Measurements from ENCODE around the gene ALDH4A1. TPM values are rescaled to one million over a fixed set of nuclear protein-coding genes. Genes with fewer than 3 reads are reported as not detected.

ALDH4A1 gene
- total and polyA plus RNA-seq, 9 of the 15 experiments (the other 6 are each of a cell fraction or from before 2014, with no cell fraction given) = 0.27 to 31.4 (median 16.6) TPM

DNA sequence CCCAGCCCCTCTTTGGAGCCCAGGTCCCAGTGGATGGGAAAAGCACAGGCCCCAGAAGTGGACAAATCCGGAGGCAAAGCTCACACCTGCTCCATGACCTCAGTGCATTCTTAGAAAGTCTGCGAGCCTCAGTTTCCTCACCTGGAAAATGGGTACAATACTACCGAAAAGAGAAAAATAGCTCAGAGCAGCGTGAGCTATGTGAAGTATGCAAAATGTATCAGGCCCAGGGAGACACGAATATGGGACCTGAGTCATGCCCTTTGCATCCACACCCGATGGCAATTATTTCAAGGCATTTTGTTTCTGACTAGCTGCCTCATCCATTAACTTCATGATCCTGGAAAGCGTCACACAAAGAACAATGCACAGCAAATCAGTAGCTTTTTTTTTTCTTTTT, 9.2 kb downstream of the ALDH4A1 start:
- no peaks in the 10 kb centered on the region for H3K9me1 ChIP-seq (ENCODE audit: control insufficient read depth, insufficient read depth, low read length)
- peaks cover 16% of the 10 kb centered on the region for H4K20me1 ChIP-seq (replicated peaks; ENCODE audit: control insufficient read depth, insufficient read depth, low read length)
- 0 out of 3 replicates have a peak, but pooled peaks cover 6% of the 10 kb centered on the region for H3K36me3 ChIP-seq (ENCODE audit: control insufficient read depth, insufficient read depth, low read length)
- no peak overlapping the region for H3K27ac ChIP-seq (ENCODE audit: extremely low read depth, low read depth, low read length)
- FAIRE-seq (no peak), ATAC-seq (no peak), DNase-seq (ENCODE audit: extremely low read depth in 1 of 4, low spot score in 3 of 4) (no peak)
- WGBS (ENCODE audit: insufficient coverage, low coverage, missing lambda C conversion rate) = 66% methylated on average over 7 of the region's 7 CpGs
- no peak overlapping the region for H2AFZ ChIP-seq (ENCODE audit: low read depth, low read length)
- POLR2A ChIA-PET = interaction anchor here (0.8 to 1.6 kb wide), 6 partner anchors 8 to 72 kb away, joined by 3 to 7 read pairs (median 4); no protein-coding TSS in a partner anchor
- intact Hi-C loops (cut with micrococcal nuclease) = no loop called here
- no peak overlapping the region for H3K4me2 ChIP-seq (ENCODE audit: insufficient read depth, low read length)
- CTCF ChIA-PET (ENCODE audit: low intra/inter-chr PET ratio) = no interaction called here
- no TSS peak for BruUV-seq (replicated peaks)
- in situ Hi-C loops (cut with MboI) = no loop called here
- no peaks in the 10 kb centered on the region for H3K9me3 ChIP-seq (replicated peaks; ENCODE audit: control insufficient read depth, insufficient read depth, low read depth, low read length)
- H3K27me3 ChIP-seq (ENCODE audit: control insufficient read depth in 2 of 2, insufficient read depth in 2 of 2, low read length in 2 of 2) = no peaks in the 10 kb centered on the region
- H3K4me3 ChIP-seq = no peak overlapping the region
- peak; percentile 97 for TF ChIP-seq RBM25 (IDR thresholded peaks at IDR 0.05; ENCODE audit: low read depth, low read length, severe bottlenecking)
- TF ChIP-seq HDAC2 (IDR thresholded peaks at IDR 0.05) = peak; percentile 94
- TF ChIP-seq ZNF764 (CRISPR knock-in tag; IDR thresholded peaks at IDR 0.05; ENCODE audit: low read depth) = no peak
- TF ChIP-seq MAFF (IDR thresholded peaks at IDR 0.05; ENCODE audit: low read length) = no peak
- TF ChIP-seq PTBP1 (IDR thresholded peaks at IDR 0.05; ENCODE audit: low read depth, low read length) = peak; percentile 95
- TF ChIP-seq CBX1 (IDR thresholded peaks at IDR 0.05; ENCODE audit: low read depth) = peak; percentile 85; the same call in 1 of the 2 replicates
- TF ChIP-seq DACH1 (IDR thresholded peaks at IDR 0.05; ENCODE audit: partially characterized antibody) = peak; percentile 40
- TF ChIP-seq PHF20 (IDR thresholded peaks at IDR 0.05; ENCODE audit: partially characterized antibody) = peak; percentile 71
- TF ChIP-seq CBX3 (IDR thresholded peaks at IDR 0.05; ENCODE audit: borderline replicate concordance in 1 of 2, low read length in 2 of 2) = peak in 1 of 2 experiments; percentile 75; a peak in 2 of 3 replicates
- TF ChIP-seq ZFP36 (IDR thresholded peaks at IDR 0.05; ENCODE audit: low read depth, low read length, partially characterized antibody) = no peak
- TF ChIP-seq, protein P1, sequence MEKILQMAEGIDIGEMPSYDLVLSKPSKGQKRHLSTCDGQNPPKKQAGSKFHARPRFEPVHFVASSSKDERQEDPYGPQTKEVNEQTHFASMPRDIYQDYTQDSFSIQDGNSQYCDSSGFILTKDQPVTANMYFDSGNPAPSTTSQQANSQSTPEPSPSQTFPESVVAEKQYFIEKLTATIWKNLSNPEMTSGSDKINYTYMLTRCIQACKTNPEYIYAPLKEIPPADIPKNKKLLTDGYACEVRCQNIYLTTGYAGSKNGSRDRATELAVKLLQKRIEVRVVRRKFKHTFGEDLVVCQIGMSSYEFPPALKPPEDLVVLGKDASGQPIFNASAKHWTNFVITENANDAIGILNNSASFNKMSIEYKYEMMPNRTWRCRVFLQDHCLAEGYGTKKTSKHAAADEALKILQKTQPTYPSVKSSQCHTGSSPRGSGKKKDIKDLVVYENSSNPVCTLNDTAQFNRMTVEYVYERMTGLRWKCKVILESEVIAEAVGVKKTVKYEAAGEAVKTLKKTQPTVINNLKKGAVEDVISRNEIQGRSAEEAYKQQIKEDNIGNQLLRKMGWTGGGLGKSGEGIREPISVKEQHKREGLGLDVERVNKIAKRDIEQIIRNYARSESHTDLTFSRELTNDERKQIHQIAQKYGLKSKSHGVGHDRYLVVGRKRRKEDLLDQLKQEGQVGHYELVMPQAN (IDR thresholded peaks at IDR 0.05; ENCODE audit: borderline replicate concordance) = peak; percentile 23; the same call in 1 of the 2 replicates
- peak in 1 of 2 experiments; percentile 92; a peak in 3 of 4 replicates for TF ChIP-seq RCOR1 (IDR thresholded peaks at IDR 0.05; ENCODE audit: borderline replicate concordance in 1 of 2, low read depth in 2 of 2, low read length in 2 of 2)
- TF ChIP-seq, protein P2, sequence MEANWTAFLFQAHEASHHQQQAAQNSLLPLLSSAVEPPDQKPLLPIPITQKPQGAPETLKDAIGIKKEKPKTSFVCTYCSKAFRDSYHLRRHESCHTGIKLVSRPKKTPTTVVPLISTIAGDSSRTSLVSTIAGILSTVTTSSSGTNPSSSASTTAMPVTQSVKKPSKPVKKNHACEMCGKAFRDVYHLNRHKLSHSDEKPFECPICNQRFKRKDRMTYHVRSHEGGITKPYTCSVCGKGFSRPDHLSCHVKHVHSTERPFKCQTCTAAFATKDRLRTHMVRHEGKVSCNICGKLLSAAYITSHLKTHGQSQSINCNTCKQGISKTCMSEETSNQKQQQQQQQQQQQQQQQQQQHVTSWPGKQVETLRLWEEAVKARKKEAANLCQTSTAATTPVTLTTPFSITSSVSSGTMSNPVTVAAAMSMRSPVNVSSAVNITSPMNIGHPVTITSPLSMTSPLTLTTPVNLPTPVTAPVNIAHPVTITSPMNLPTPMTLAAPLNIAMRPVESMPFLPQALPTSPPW (CRISPR knock-in tag; IDR thresholded peaks at IDR 0.05) = 0 out of 2 replicates have a peak, but pooled peaks have one; percentile 2
- peak in 1 of 2 experiments; percentile 45; a peak in 1 of 4 replicates for TF ChIP-seq HDAC1 (IDR thresholded peaks at IDR 0.05)
- TF ChIP-seq BCOR (IDR thresholded peaks at IDR 0.05) = peak; percentile 99
- TF ChIP-seq SMARCA5 (IDR thresholded peaks at IDR 0.05) = peak; percentile 94
- peak; percentile 91 to 94 for TF ChIP-seq KDM1A (IDR thresholded peaks at IDR 0.05)
- TF ChIP-seq ZNF586 (CRISPR knock-in tag; conservative IDR thresholded peaks at IDR 0.05) = no peak
- TF ChIP-seq SREBF2 (CRISPR knock-in tag; IDR thresholded peaks at IDR 0.05) = no peak
- TF ChIP-seq ADNP (tag; IDR thresholded peaks at IDR 0.05) = peak; percentile 98
- TF ChIP-seq CHD4 (IDR thresholded peaks at IDR 0.05; ENCODE audit: insufficient read depth, insufficient replicate concordance, low read depth, low read length, poor library complexity, severe bottlenecking) = no peak
- TF ChIP-seq SMARCB1 (IDR thresholded peaks at IDR 0.05; ENCODE audit: insufficient read length, low read depth) = no peak
- H3K9ac ChIP-seq (ENCODE audit: insufficient read depth in 1 of 2, low read depth in 2 of 2, low read length in 2 of 2) = no peak overlapping the region
- H3K79me2 ChIP-seq (ENCODE audit: control insufficient read depth, insufficient read depth, low read length) = 0 out of 3 replicates have a peak, but pooled peaks cover 2% of the 10 kb centered on the region
- H3K4me1 ChIP-seq (replicated peaks in 1 of 2; ENCODE audit: control insufficient read depth in 2 of 2, insufficient read depth in 2 of 2, low read length in 2 of 2) = peaks cover 26 to 28% of the 10 kb centered on the region in 2 experiments
